Heart right ventricle (tissue), 16 donors: ENCODE data around the gene USE1. TPM values are rescaled to one million over a fixed set of nuclear protein-coding genes. Genes with fewer than 3 reads are reported as not detected.

Experiments
- ATAC-seq, 8 donors: fragments of 200-7000 bp; cut with Tn5 transposase; one replicate each; pipeline ENCODE4 v1.9.1; 2020; ENCODE audit warnings: mild to moderate bottlenecking in 8 of 8, moderate library complexity in 8 of 8, moderate number of reproducible peaks in 1 of 8
- DNase-seq, 2 donors: peaks; one replicate each; pipeline ENCODE4 v3.0.0-alpha.2; 2020
- H3K27ac ChIP-seq, 10 donors: fragments of 200-600 bp; sonication (generic) in 2 of 10; one replicate each; pipeline versions ENCODE4 v1.5.0 to v1.8.0; 2020 to 2022; ENCODE audit warnings: mild to moderate bottlenecking in 3 of 10
- H3K27me3 ChIP-seq, 7 donors: fragments of 200-600 bp; one replicate each; pipeline ENCODE4 v1.8.0; 2021 to 2022; ENCODE audit warnings: mild to moderate bottlenecking in 2 of 7
- H3K36me3 ChIP-seq, 9 donors: fragments of 200-600 bp; sonication (generic) in 1 of 9; one replicate each; pipeline versions ENCODE4 v1.5.0 to v1.8.0; 2020 to 2022; ENCODE audit warnings: mild to moderate bottlenecking in 2 of 9
- H3K4me1 ChIP-seq, 9 donors: fragments of 200-600 bp; sonication (generic) in 1 of 9; one replicate each; pipeline versions ENCODE4 v1.5.0 to v1.8.0; 2020 to 2022; ENCODE audit warnings: mild to moderate bottlenecking in 4 of 9
- H3K4me3 ChIP-seq, 10 donors: fragments of 200-600 bp; sonication (generic) in 2 of 10; one replicate each; pipeline versions ENCODE4 v1.5.0 to v1.8.0; 2020 to 2022; ENCODE audit warnings: mild to moderate bottlenecking in 7 of 10, moderate library complexity in 2 of 10
- H3K9me3 ChIP-seq, 11 donors: fragments of 200-600 bp in 10 of 11; sonication (generic) in 2 of 11; one replicate each; pipeline versions ENCODE4 v1.5.0 to v1.8.0; 2013 to 2022; ENCODE audit warnings: mild to moderate bottlenecking in 2 of 11, control low read depth in 1 of 11, moderate library complexity in 1 of 11
- CTCF ChIP-seq, 9 donors: fragments of 200-600 bp; sonication (generic) in 2 of 9; IDR thresholded peaks; one replicate each; pipeline versions ENCODE4 v1.5.0 to v1.8.0; 2021 to 2022; ENCODE audit warnings: antibody characterized with exemption in 9 of 9, mild to moderate bottlenecking in 5 of 9, moderate library complexity in 1 of 9
- WGBS, 2 donors: extraction: QIAGEN DNeasy Blood & Tissue Kit; methylation state at CpG; one replicate each; pipeline ENCODE4 v1.1.7; 2013; ENCODE audit warnings: inconsistent platforms in 1 of 2; 5-methylcytosine and 5-hydroxymethylcytosine counted together
- intact Hi-C, 10 donors: fragments of 100-400 bp; cut with DNase I; formaldehyde crosslinking; loops; one replicate each; pipeline versions ENCODE4 v1.11.1 to v1.14.2; 2022
- polyA plus RNA-seq, 2 donors: library from polyadenylated mRNA; stranded (reverse); fragments of 200-250 nt; gene quantifications; one replicate each; pipeline ENCODE4 v1.2.3, GENCODE V29; 2013
- total RNA-seq, 10 donors: library from RNA; stranded (reverse); fragmentation: NEBNext Ultra II Directional in 3 of 10; extraction: Animal tissue kit (Norgen Biotek cat#: 25700) in 3 of 10; gene quantifications; one replicate each; pipeline versions ENCODE4 v1.2.1 to v1.2.4, GENCODE V29; 2021 to 2023
- donor health status: Arrhythmogenic right ventricular cardiomyopathy.
- donor health status: ischemic (EF 13 %, LVEDD 7.1; RV severe dilation, severe dysfunction).
- donor health status: healthy with polysubstance abuse.
- donor health status: DM: no; HTN: yes; CAD: no.
- donor health status: DM: no; HTN: no; CAD: no.
- donor health status: ischemic (EF 25% LVEDD 6.9; RV normal size, moderate dysfunction).
- donor health status: ischemic (EF 25% LVEDD 5.7; RV mildly dilated, moderate dysfunction).
- donor health status: healthy.
- donor health status: DM: yes; HTN: yes; CAD: no.
- donor health status: Ischemic cardiomyopathy.
- donor health status: ischemic (EF 35%, LVEDD 5.7; RV mildly dilated, moderate dysfunction).
- donor health status: nonischemic (EF 11% LVEDD 7.7; RV severe dilation, severe dysfunction).
- donor health status: DM: yes; HTN: yes; CAD: no.
- donor health status: PGD.
- donor health status: ischemic (EF 29% LVEDD 5.4; RV normal size, mild dysfunction).
- donor health status: nonischemic (EF 23%, LVEDD 6.1; RV moderate dilation, normal function).

The USE1 gene
- total and polyA plus RNA-seq, 12 donors = 25.1 to 67.6 (median 30.2) TPM

GRCh38 chr19:17226002-17226933, 11.1 kb downstream of the USE1 start, which contains the start of gene OCEL1:
TSS of gene OCEL1 (plus strand) at chr19:17226226. CDS start at chr19:17226248, 22 bp downstream.
- 0% methylated on average over 79 to 90 of the region's 90 CpGs for WGBS, 2 donors
- peak; percentile 97 to 98 (median 98) for ATAC-seq
- no peak for TF ChIP-seq CTCF (IDR thresholded peaks at IDR 0.05)
- H3K4me1 ChIP-seq = peaks cover 0 to 25% (median 15%) of the 10 kb centered on the region in 9 donors
- H3K36me3 ChIP-seq = peaks cover 0 to 34% (median under 1%) of the 10 kb centered on the region in 9 donors
- H3K27ac ChIP-seq = peak within 1 kb of the TSS; percentile 27 to 94 (median 88)
- DNase-seq = peak; percentile 98 to 99
- no peaks in the 10 kb centered on the region for H3K9me3 ChIP-seq
- intact Hi-C loops = loop anchor here in 3 of 10 donors (2.0 to 10.0 kb wide), 3 partner anchors 19 to 151 kb away; partner anchors contain the start of genes HAUS8 (in 3 of the 3), MYO9B (in 3 of the 3) and NR2F6 (in 1 of the 3)
- H3K4me3 ChIP-seq = peak within 1 kb of the TSS; percentile 22 to 88 (median 72)
- no peaks in the 10 kb centered on the region for H3K27me3 ChIP-seq

- no peak for TF ChIP-seq CTCF (IDR thresholded peaks at IDR 0.05)
- H3K9me3 ChIP-seq = no peaks in the 10 kb centered on the region
- peak overlapping the region in 1 of 10 donors; percentile 21 for H3K27ac ChIP-seq
- H3K36me3 ChIP-seq = peaks cover 0 to 50% (median 17%) of the 10 kb centered on the region in 9 donors
- H3K27me3 ChIP-seq = no peaks in the 10 kb centered on the region
- H3K4me1 ChIP-seq = peaks cover 0 to 25% (median 17%) of the 10 kb centered on the region in 9 donors
- intact Hi-C loops = loop anchor here in 3 of 10 donors (2.0 to 10.0 kb wide), 3 partner anchors 17 to 153 kb away; partner anchors contain the start of genes HAUS8 (in 3 of the 3), MYO9B (in 3 of the 3) and NR2F6 (in 1 of the 3)
- DNase-seq (no peak), ATAC-seq (no peak)
- no peak overlapping the region for H3K4me3 ChIP-seq
- WGBS, 2 donors = 69 to 77% methylated on average over 13 of the region's 13 CpGs
Observed at GRCh38 chr19:17227798-17228367, 12.7 kb downstream of the USE1 start.

- Histone ChIP-seq H3K4me3 (no peak overlapping the region), H3K36me3 (peaks cover 0 to 60% (median 18%) of the 10 kb centered on the region in 9 donors), H3K4me1 (peaks cover under 1 to 30% (median 25%) of the 10 kb centered on the region in 9 donors), H3K27me3 (no peaks in the 10 kb centered on the region), H3K9me3 (no peaks in the 10 kb centered on the region), H3K27ac (no peak overlapping the region)
- no peak for ATAC-seq
- intact Hi-C loops = loop anchor here in 3 of 10 donors (5.0 to 10.0 kb wide), 2 partner anchors 153 to 155 kb away; partner anchors contain the start of genes HAUS8 (in 3 of the 3) and MYO9B (in 3 of the 3)
- no peak for TF ChIP-seq CTCF (IDR thresholded peaks at IDR 0.05)
- no peak for DNase-seq
- 93 to 97% methylated on average over 3 of the region's 3 CpGs for WGBS, 2 donors
Observed at GRCh38 chr19:17229890-17230289, 14.7 kb downstream of the USE1 start.

- peak in 1 of 8 donors; percentile 1 for ATAC-seq
- no peaks in the 10 kb centered on the region for H3K27me3 ChIP-seq
- no peak for DNase-seq
- no peak overlapping the region for H3K4me3 ChIP-seq
- H3K27ac ChIP-seq = no peak overlapping the region
- H3K4me1 ChIP-seq = peaks cover 12 to 30% (median 25%) of the 10 kb centered on the region in 9 donors
- TF ChIP-seq CTCF (IDR thresholded peaks at IDR 0.05) = no peak
- H3K9me3 ChIP-seq = no peaks in the 10 kb centered on the region
- WGBS, 2 donors = 91% methylated on average over 25 of the region's 25 CpGs
- peaks cover 0 to 64% (median 18%) of the 10 kb centered on the region in 9 donors for H3K36me3 ChIP-seq
- intact Hi-C loops = no loop called here
Observed at GRCh38 chr19:17232258-17232657, 17.1 kb downstream of the USE1 start.
